GM18511 (cell line): Measurements from ENCODE around the gene PTPRN2.
"Not testable (repeated sequence)": the region's sequence is repeated elsewhere in the genome, so short reads cannot be mapped to it uniquely, and the experiment has no call there.

ENCODE experiments used
- ATAC-seq: cut with Tn5 transposase; IDR thresholded peaks from one replicate; pipeline ENCODE4 v1.9.1; 2021; ENCODE audit warnings: mild to moderate bottlenecking, moderate library complexity; ENCODE audit not compliant: unreplicated experiment

The PTPRN2 gene

DNA sequence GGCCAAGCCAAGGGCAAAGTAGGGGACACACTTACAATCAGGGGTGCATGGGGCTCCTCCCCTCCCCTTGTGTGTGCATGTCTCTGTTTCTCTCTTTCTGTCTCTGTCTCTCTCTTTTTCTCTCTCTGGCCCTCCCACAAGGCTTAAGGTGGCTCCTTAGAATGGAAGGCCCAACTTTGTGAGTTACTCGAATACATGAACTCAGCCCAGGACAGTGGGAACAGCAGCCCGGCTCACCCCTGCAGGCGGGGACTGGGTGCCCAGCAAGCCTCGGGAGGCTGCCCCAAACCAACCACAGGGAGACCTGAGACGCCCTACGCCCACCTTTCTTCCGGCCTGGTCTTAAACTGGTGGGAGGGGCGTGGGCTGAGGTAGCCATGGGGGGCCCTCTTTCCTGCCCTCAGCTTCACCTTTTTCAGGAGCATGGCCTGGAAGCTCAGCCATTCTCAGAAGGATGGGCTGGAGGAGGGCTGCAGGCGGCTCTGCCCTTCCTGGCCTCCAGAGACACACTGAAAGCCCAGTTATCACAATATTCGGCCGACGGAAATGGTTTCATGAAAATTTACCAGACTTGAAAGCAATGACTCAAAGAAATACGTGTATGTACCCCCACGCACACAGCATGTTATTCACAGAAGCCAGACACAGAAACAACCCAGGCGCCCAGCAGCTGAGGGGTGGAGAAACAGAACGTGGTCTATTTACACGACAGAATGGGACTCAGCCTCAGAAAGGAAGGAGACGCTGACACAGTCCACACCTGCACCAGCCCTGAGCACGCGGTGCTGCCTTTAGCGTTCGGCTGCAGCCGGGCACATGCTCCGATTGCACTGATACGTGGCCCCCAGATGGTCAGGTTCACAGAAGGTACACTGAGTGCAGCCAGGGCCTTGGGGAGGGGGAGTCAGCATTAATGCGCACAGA, 229.5 kb downstream of the PTPRN2 start:
- ATAC-seq = no peak

DNA sequence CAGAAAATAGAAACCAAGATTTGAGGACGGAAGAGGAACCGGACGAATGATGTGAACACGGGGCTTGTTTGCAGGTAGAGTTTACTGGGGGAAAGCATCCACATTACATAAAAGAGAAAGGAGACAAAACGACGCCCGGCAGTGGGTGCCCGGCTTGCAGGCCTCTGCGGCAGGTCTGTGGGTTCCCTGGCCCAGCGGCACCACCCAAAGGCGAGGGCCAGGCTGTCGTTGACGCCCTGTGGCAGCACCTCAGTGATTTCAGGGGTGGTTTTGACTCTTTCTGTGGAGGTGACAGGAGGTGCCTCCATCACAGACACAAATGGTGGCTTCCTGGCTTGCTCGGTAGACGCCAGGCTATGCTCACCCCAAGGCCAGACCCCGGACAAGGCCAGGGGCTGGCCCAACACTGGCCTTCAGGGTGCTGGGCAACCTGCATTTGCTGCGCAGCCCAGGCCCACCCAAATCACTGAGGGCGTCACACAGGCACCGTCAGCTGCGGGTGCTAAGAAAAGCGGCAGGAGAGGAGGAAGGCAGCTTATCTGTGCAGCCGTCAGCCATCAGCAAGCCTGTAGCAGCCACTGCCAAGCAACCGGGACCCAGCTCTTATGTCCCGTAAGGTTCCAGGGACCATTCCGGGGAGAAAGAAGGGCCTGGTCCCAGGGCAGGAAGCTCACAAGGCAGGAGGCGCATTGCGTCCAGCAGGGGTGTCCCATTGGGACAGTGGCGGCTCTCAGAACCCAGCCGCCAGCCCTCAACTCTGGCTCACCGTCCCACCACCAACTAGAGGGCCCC, 230.3 kb downstream of the PTPRN2 start:
- ATAC-seq = no peak

DNA sequence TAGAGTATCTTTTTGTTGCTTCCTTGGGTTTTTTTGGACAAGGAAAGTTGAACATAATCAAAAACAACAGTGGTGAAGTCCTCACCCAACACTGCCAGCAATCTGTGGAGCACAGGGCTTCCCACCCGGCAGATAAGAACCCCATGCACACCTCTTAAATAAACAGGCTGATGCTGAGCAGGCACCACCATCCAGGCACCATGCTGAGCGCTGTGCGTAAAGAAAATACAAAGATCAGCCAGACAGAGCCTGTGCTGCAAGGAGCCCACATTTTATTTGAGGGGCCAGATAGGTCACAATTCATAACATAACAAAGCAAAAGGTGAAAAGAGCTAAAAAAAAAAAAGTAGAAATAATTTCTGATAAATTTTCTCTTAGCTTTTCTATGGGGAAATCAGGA, 231.2 kb downstream of the PTPRN2 start:
- ATAC-seq = no peak

DNA sequence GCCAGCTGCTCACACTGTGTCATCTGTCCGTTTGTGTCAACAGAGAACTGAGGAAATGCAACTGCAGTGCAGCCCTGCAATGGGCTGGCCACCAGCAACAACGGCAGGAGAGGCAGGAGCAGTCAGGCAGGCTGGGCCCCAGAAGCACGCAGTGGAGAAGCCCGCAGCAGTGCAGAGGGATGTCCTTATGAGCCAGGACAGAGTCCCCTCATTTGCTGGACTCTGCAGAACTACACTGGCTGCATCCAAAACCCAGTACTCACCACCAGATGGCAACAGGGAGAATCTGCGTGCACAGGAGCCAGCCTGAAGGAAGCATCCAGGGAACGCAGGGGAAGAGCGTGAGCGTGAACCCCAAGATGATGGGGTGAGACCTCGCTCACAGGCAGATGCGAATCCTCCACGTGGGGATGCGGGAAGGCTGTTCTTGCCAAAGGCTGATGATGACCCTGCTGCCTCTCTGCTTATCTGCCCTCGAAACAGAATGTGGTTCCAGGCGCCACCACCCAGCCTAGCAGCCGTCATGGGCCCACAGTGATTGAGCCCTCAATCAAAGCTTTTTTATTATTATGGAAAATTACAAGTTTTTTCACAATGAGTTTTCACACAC, 232.1 kb downstream of the PTPRN2 start:
- ATAC-seq = no peak

DNA sequence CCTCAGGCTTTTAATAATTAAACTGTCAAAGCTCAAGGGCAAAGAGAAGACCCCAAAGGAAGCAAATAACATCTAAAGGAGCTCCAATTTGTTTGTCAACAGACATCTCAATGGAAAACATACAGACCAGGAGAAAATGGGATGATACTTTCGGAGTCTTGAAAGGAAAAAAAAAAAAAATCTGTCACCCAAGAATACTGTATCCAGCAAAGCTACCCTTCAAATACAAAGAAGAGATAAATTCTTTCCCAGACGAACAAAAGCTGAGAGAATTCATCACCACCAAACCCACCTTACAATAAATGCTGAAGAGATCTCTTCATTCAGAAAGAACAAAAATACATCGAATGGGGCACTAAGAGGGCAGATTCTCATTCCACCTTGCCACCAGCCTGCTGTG, 232.8 kb downstream of the PTPRN2 start:
- ATAC-seq = no peak

DNA sequence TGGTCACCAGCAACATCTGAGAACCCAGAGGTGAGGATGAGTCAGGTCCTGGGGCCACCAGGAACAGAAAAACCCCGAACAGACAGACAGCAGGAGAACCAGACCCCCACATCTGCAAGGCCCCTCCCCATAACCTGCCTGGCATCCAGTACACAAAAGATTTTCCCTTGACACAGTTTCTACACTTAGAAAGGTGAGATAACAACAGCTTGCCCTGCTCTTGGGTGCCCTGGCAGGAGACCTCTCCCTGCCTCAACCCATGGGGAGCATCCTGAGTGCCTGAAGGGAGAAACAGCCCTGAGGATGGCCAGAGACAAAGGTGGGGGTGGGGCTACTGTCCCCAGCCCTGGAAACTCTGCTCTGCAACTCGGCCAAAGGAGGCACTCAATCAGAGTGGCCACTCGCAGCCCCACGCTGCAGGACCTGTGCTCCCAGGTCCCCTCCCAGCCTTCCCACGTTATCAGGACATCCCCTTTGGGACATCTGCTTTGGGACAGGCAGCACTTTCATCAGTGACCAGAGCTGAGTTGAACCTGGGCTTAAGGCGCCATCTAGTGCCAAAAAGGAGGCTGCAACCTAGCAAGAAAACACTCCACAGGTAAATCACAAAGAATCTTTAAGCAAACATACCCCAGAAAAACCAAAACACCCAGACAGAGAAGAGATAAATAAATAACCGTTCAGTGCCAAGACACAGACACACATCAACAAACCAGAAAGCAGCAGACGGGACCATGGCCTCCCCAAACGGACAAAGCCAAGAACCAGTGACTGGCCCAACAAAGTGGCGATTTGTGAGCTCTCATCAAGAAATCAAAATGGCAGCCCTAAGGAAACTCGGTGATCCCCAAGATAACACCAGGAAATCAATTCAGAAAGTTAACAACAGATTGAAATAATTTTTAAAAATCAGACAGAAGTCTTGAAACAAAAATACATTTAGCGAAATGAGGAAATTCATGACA, 233.7 kb downstream of the PTPRN2 start:
- ATAC-seq = no peak

DNA sequence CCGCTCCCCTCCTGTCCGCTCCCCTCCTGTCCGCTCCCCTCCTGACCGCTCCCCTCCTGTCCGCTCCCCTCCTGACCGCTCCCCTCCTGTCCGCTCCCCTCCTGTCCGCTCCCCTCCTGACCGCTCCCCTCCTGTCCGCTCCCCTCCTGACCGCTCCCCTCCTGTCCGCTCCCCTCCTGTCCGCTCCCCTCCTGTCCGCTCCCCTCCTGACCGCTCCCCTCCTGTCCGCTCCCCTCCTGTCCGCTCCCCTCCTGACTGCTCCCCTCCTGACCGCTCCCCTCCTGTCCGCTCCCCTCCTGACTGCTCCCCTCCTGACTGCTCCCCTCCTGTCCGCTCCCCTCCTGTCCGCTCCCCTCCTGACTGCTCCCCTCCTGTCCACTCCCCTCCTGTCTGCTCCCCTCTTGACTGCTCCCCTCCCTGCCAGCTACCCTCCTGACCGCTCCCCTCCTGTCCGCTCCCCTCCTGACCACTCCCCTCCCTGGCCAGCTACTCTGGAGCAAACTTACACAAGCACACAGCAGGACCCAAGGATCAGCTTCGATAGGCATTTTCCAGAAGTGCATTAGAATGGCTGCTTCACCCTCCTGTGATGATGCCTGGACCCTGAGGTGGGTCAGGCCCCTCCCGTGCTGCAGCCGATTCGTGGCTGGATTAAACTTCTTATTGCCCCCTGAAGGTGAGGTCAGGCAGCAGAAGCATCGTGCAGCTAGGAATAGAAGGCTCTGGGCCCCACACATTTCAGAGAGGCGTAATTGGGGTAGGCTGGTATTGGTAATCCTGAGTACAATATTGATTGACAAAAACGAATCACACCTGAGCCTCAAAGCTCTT, 235.5 kb downstream of the PTPRN2 start:
- ATAC-seq = not testable (repeated sequence)

DNA sequence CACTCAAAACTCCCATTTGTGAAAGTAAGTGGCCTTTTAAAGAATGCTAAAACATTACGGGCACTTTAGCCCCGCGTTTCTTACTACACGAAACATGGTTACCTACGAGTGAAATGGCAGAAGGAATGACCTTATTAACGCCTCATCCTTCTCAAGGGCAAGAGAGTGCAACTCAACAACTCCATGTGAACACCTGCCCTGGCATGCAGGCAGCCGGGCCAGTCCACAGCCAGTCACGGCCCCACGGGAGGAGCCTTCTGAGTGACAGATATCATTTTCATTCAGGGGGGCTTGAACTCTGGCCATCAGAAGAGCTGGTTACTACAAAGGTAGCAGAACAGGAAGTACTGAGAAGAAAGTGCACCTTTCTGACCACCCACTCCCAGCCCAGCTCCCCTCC, 236.1 kb downstream of the PTPRN2 start:
- ATAC-seq = no peak

DNA sequence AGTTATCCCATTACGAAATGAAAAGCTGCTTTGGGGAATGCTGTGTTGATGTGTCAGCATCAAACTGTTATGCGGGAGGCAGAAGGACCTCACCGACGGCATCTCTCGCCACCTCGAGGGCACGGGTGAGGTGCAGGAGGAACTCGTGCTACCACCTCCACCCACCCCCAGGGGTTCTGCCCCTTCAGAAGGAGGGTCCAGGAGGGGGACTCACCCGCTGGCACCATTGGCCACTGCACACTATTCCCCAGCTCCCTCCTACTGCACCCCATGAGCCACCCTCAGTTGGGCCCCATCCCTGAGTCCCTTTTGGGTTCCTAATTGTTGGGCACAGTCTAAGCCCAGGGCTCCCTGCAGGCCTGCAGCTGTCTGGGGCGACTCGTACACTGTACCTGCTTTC, 236.6 kb downstream of the PTPRN2 start:
- no peak for ATAC-seq

DNA sequence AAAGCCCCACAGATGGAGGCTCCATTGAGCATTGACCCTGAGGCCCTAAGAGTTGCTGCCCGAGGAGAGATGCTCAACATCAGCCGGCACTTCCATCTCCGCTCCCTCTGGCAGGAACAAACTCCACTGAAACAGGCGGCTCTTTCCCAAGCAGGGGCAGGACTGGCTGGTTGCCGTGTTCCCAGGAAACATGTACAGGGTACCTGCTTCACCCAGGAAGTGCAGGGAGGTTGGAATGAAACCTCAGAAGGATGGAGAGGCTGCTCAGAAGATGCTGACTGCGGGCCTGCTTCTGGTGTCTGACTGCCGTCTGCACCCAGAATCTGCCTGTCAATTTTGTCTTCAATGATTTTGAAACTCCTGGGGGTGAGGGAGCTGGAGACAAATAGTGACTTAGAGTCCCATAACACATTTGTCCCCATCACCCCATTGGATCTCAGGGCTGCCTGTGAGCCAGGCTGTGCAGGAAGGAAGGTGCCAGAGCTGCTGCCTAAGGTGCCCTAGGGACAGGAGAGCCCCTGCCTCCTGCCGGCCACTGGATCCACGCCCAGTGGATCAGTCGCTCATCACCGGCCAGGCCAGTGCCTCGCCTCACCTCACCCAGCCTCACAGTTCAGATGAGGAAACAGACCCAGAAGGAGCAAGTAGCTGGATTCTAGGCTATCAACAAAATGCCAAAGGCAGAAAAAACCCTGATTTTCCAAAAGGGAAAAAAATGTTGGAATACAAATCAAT, 237.3 kb downstream of the PTPRN2 start:
- ATAC-seq = no peak

DNA sequence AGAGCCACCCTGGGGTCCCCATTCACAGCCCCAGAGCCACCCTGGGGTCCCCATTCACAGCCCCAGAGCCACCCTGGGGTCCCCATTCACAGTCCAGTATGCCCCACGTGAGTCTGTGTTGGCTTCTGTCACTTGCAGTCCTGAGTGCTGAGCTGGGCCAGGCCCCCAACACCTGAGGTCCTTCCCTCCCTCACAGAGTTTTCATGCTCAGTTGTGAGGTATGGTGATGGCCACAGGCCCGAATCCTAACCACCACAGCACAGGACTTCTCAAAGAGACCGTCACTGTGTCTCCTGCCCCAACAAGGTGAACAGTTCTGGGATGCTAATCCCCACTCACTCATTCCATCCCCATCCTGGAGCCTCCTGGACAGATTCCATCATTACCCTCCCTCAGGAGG, 239.2 kb downstream of the PTPRN2 start:
- ATAC-seq = no peak

DNA sequence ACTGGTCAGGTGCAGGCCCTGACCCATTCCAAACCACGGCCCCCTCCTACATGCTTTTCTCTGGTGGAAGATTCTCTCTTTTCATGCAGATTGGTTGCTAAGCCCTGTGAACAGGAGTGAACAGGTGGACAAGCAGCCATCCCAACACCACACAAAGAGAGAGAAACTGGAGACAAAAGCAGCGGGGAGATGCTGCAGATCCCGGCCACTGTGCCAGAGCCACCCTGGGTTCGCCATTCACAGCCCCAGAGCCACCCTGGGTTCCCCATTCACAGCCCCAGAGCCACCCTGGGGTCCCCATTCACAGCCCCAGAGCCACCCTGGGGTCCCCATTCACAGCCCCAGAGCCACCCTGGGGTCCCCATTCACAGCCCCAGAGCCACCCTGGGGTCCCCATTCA, 239.6 kb downstream of the PTPRN2 start:
- ATAC-seq = not testable (repeated sequence)

DNA sequence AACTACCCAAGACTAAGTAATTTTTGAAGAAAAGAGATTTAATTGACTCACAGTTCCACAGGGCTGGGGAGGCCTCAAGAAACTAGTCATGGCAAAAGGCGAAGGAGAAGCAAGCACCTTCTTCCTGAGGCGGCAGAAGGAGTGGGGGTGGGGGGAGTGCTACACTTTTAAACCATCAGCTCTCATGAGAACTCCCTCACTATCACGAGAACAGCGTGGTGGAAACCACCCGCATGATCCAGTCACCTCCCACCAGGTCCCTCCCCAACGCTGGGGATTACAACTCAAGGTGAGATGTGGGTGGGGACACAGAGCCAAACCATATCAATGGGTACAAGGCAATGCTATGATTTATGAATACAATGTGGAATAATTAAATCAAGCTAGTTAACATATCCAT, 241.9 kb downstream of the PTPRN2 start:
- no peak for ATAC-seq

DNA sequence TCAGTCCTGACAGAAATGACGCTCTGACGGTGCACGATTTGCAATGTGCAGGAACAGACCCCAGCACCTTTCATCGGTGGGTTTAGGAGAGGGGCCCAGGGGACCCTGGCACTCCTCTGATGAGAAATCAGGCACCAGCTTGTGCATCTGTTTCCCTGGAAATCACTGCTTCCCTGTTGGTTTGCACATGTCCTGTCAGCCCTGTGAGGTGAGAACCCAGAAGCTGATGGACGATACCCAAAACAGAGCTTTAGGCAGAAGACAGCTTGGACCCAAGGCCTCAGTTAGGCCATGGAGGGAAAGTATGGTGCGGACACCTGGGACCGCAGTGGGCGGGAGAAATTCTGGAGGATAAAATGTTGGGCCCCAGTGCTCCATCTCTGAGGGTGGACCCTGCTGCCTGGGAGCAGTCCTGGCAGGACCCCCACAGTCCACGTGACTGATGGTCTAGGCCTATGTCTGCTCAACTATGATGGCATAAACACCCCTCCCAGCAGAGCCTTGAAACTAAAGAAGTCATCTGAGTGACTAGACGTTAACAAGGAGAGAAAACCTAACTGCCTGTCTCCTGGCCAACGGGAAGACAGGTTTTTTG, 242.8 kb downstream of the PTPRN2 start:
- ATAC-seq = no peak

DNA sequence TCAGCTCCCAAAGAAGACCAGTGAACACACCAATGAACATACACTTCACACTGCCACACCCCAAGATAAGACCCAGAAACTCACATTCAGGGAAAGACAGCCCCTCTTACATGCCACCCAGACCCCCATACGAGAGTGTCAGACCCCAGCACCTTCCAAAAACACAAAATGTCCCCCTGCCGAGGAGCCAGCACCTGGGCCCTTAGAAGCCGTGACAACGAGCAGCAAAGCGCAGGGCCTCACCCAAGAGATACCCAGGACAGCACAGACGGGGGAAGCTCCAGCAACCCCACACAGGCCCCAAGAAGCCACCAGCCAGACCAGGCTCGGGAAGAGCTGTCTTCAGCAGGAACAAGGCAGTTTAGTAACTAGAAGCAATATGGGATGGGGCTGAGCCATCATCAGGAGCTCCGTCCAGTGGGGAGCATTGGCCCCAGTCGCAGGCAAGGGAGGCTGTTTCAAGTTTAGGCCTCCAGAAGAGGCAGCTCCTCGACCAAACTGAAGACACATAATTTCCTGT, 243.6 kb downstream of the PTPRN2 start:
- no peak for ATAC-seq

DNA sequence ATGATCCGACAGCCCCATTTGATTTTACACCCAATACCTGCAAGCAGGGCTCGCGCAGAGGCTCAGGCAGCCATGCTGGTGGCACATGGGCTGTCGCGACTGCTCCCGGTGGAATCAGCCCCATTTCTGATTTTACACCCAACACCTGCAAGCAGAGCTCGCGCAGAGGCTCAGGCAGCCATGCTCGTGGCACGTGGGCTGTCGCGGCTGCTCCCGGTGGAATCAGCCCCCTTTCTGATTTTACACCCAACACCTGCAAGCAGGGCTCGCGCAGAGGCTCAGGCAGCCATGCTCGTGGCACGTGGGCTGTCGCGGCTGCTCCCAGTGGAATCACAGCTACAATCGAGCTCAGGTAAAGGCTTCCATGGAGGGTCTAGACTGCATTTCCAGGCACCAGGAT, 244.1 kb downstream of the PTPRN2 start:
- ATAC-seq = no peak

DNA sequence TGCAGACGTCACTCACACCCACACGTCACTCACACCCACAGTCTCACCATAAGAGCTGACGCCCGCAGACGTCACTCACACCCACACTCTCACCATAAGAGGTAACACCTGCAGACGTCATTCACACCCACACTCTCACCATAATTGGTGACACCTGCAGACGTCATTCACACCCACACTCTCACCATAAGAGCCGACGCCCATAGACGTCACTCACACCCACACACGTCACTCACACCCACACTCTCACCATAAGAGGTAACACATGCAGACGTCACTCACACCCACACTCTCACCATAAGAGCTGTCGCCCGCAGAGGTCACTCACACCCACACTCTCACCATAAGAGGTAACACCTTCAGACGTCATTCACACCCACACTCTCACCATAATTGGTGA, 246.5 kb downstream of the PTPRN2 start:
- ATAC-seq = not testable (repeated sequence)

DNA sequence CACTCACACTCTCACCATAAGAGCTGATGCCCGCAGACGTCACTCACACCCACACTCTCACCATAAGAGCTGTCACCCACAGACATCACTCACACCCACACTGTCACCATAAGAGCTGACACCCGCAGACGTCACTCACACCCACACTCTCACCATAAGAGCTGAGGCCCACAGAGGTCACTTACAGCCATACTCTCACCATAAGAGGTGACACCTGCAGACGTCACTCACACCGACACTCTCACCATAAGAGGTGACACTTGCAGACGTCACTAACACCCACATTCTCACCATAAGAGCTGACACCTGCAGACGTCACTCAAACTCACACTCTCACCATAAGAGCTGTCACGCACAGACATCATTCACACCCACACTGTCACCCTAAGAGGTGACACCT, 250.7 kb downstream of the PTPRN2 start:
- ATAC-seq = not testable (repeated sequence)
